Keratinocyte (primary cell): Measurements from ENCODE around the gene PTGDS. TPM values are rescaled to one million over a fixed set of nuclear protein-coding genes. Genes with fewer than 3 reads are reported as not detected.

Source experiments
- DNase-seq: peaks from one replicate; pipeline ENCODE4 v3.0.0-alpha.2; 2011; ENCODE audit warnings: low read depth, missing footprints, low spot score
- FAIRE-seq: peaks from 2 replicates; lab custom pipeline; 2011; peaks lifted over from hg19 to GRCh38; lab: Jason Lieb, UNC
- H2AFZ ChIP-seq: 2 replicates; pipeline ENCODE4 v1.6.0; 2012; ENCODE audit warnings: low read length, control low read depth, inconsistent platforms; ENCODE audit not compliant: control insufficient read depth
- H3K27ac ChIP-seq: 2 replicates; pipeline ENCODE4 v1.5.1; 2011; ENCODE audit warnings: low read length; ENCODE audit not compliant: control insufficient read depth, insufficient read depth
- H3K27me3 ChIP-seq: 3 replicates; pipeline ENCODE4 v1.6.0; 2011; ENCODE audit warnings: low read length; ENCODE audit not compliant: control insufficient read depth, insufficient read depth; ENCODE audit errors: extremely low read depth
- H3K36me3 ChIP-seq, 2 experiments: 2 replicates in 1 of 2; 3 replicates in 1 of 2; pipeline ENCODE4 v1.5.1; 2011; ENCODE audit warnings: low read length in 2 of 2, mild to moderate bottlenecking in 1 of 2; ENCODE audit not compliant: control insufficient read depth in 2 of 2, insufficient read depth in 2 of 2; ENCODE audit errors: extremely low read depth in 1 of 2
- H3K4me1 ChIP-seq: 3 replicates; pipeline ENCODE4 v1.5.1; 2011; ENCODE audit warnings: low read length; ENCODE audit not compliant: control insufficient read depth, insufficient read depth; ENCODE audit errors: extremely low read depth
- H3K4me2 ChIP-seq: 3 replicates; pipeline ENCODE4 v1.6.0; 2011; ENCODE audit warnings: low read depth, low read length; ENCODE audit not compliant: control insufficient read depth, insufficient read depth; ENCODE audit errors: extremely low read depth
- H3K4me3 ChIP-seq, 3 experiments: fragments of 200-600 bp in 1 of 3; sonication (generic) in 1 of 3; 2 replicates in 2 of 3; 3 replicates in 1 of 3; pipeline ENCODE4 v1.5.1; 2011 to 2016; ENCODE audit warnings: low read length in 3 of 3, mild to moderate bottlenecking in 3 of 3, control low read depth in 2 of 3, inconsistent platforms in 1 of 3, low read depth in 1 of 3, mixed read lengths in 1 of 3, mixed run types in 1 of 3, moderate library complexity in 1 of 3; ENCODE audit not compliant: control insufficient read depth in 2 of 3, insufficient read depth in 2 of 3; ENCODE audit errors: extremely low read depth in 1 of 3
- H3K79me2 ChIP-seq: 2 replicates; pipeline ENCODE4 v1.6.0; 2012; ENCODE audit warnings: low read length; ENCODE audit not compliant: control insufficient read depth, insufficient read depth
- H3K9ac ChIP-seq: 3 replicates; pipeline ENCODE4 v1.6.0; 2011; ENCODE audit warnings: low read length; ENCODE audit not compliant: control insufficient read depth, insufficient read depth; ENCODE audit errors: extremely low read depth
- H3K9me1 ChIP-seq: 3 replicates; pipeline ENCODE4 v1.6.0; 2011; ENCODE audit warnings: low read length; ENCODE audit not compliant: control insufficient read depth, insufficient read depth; ENCODE audit errors: extremely low read depth
- H3K9me3 ChIP-seq: 2 replicates; pipeline ENCODE4 v1.5.1; 2012; ENCODE audit warnings: low read depth, low read length; ENCODE audit not compliant: control insufficient read depth
- H4K20me1 ChIP-seq: 3 replicates; pipeline ENCODE4 v1.6.0; 2011; ENCODE audit warnings: low read length; ENCODE audit not compliant: control insufficient read depth, insufficient read depth; ENCODE audit errors: extremely low read depth
- CTCF ChIP-seq, 3 experiments: IDR thresholded peaks in 1 of 3; conservative IDR thresholded peaks in 1 of 3; optimal IDR thresholded peaks in 1 of 3; 2 replicates in 2 of 3; 3 replicates in 1 of 3; pipeline versions ENCODE3 to v1.5.1; 2011; ENCODE audit warnings: low read length in 3 of 3, mild to moderate bottlenecking in 3 of 3, moderate library complexity in 2 of 3, control low read depth in 1 of 3, inconsistent platforms in 1 of 3; ENCODE audit not compliant: insufficient read depth in 2 of 3; ENCODE audit errors: extremely low read depth in 1 of 3
- EZH2 ChIP-seq: IDR thresholded peaks from one replicate; pipeline ENCODE4 v1.6.1; 2012; ENCODE audit warnings: inconsistent platforms, mild to moderate bottlenecking, low read length, moderate library complexity
- dilution Hi-C: fragments of 300-500 bp; cut with MboI; formaldehyde crosslinking; loops from one replicate; pipeline ENCODE4 v1.7.0; 2020; ENCODE audit warnings: low sequenced_read_pairs; ENCODE audit not compliant: extremely low pct_ligation_motif_present
- polyA plus RNA-seq, 5 experiments: library from polyadenylated mRNA; depleted of rRNA in 3 of 5; stranded (reverse) in 3 of 5; stranded (forward) in 1 of 5; unstranded in 1 of 5; fragments of >200 nt; gene quantifications; 1 replicate in 1 of 5; 2 replicates in 3 of 5; 3 replicates in 1 of 5; pipeline versions ENCODE4 v1.2.1 to v1.2.3, GENCODE V29; 2011 to 2012; ENCODE audit warnings: missing spikeins in 2 of 5, low read depth in 1 of 5, low replicate concordance in 1 of 5

The PTGDS gene
- polyA plus RNA-seq, 1 donor (not counting 4 experiments of a cell fraction or from before 2014, with no cell fraction given), result not detected

GRCh38 chr9:136939431-136939995, 37.8 kb upstream of the PTGDS start:
- Histone ChIP-seq H2AFZ (no peak overlapping the region), H3K79me2 (peaks cover 31% of the 10 kb centered on the region), H4K20me1 (no peaks in the 10 kb centered on the region), H3K27me3 (no peaks in the 10 kb centered on the region), H3K4me2 (no peak overlapping the region), H3K4me1 (peaks cover 5% of the 10 kb centered on the region), H3K36me3 (peaks cover 18 to 29% of the 10 kb centered on the region in 2 experiments), H3K4me3 (no peak overlapping the region), H3K9me3 (no peaks in the 10 kb centered on the region), H3K9ac (no peak overlapping the region), H3K27ac (no peak overlapping the region), H3K9me1 (no peaks in the 10 kb centered on the region)
- dilution Hi-C loops, result loop anchor here (25.0 kb wide), 1 partner anchor 127 kb away; the partner anchor contains the start of gene RABL6
- FAIRE-seq (no peak), DNase-seq (no peak)
- TF ChIP-seq CTCF (optimal IDR thresholded peaks at IDR 0.05 in 1 of 3, IDR thresholded peaks at IDR 0.05 in 1 of 3, conservative IDR thresholded peaks at IDR 0.05 in 1 of 3; ENCODE audit: extremely low read depth in 1 of 3, insufficient read depth in 2 of 3, low read length in 3 of 3) (no peak), EZH2 (no peak)

DNA sequence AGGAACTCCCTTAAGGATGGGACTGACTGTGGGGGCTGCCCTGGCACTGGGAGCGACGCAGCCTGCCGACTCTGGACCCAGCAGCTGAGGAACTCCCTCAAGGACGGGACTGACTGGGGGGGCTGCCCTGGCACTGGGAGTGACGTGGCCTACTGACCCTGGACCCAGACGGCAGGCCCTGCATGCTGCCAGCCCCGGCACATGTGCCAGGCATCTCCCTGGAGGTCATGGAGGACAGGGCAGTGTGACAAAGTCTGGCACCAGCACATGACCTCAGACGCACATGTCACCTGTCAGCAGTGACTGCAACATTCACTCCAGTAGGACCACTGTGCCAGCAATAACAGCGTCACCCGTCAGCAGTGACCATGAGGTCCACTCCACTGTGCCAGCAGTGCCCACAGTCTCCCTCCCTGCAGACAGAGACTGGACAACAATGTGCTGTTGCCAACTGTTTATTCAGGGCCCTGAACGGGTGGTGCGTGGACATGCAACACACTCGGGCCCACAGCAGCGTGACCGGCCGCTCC, 37.2 kb upstream of the PTGDS start:
- no peak for DNase-seq
- dilution Hi-C loops, result loop anchor here (25.0 kb wide), 1 partner anchor 128 kb away; the partner anchor contains the start of gene RABL6

More for the DNA sequence above, 37.2 kb upstream of the PTGDS start:
- H3K9ac ChIP-seq, result no peak overlapping the region
- peaks cover 18 to 29% of the 10 kb centered on the region in 2 experiments for H3K36me3 ChIP-seq
- peaks cover 31% of the 10 kb centered on the region for H3K79me2 ChIP-seq
- FAIRE-seq, result no peak
- no peaks in the 10 kb centered on the region for H3K9me3 ChIP-seq
- H4K20me1 ChIP-seq, result no peaks in the 10 kb centered on the region
- H3K27ac ChIP-seq, result no peak overlapping the region
- H3K4me2 ChIP-seq, result no peak overlapping the region
- H3K9me1 ChIP-seq, result no peaks in the 10 kb centered on the region
- TF ChIP-seq CTCF (optimal IDR thresholded peaks at IDR 0.05 in 1 of 3, IDR thresholded peaks at IDR 0.05 in 1 of 3, conservative IDR thresholded peaks at IDR 0.05 in 1 of 3; ENCODE audit: extremely low read depth in 1 of 3, insufficient read depth in 2 of 3, low read length in 3 of 3) (no peak), EZH2 (no peak)
- H2AFZ ChIP-seq, result no peak overlapping the region
- H3K4me1 ChIP-seq, result peaks cover 7% of the 10 kb centered on the region
- no peaks in the 10 kb centered on the region for H3K27me3 ChIP-seq
- H3K4me3 ChIP-seq, result no peak overlapping the region
